Astrocyte of the cerebellum (primary cell): ENCODE data around the gene NCAM1.
A peak's percentile ranks its signal among the peaks of the same experiment; 100 is the strongest.

Experiments
- DNase-seq: peaks from one replicate; pipeline ENCODE4 v3.0.0-alpha.2; 2011; ENCODE audit warnings: low read depth
- H3K4me3 ChIP-seq: 2 replicates; pipeline ENCODE4 v1.5.1; 2011; ENCODE audit warnings: mild to moderate bottlenecking, low read depth, low read length, moderate library complexity
- in situ Hi-C: cut with HindIII; loops from 2 replicates; pipeline ENCODE4 v1.10.0; 2017; ENCODE audit warnings: low sequenced_read_pairs
- TF ChIP-seq, protein P1 (sequence below): IDR thresholded peaks from 2 replicates; pipeline ENCODE4 v1.5.1; 2012; ENCODE audit warnings: low read length, low read depth, moderate library complexity, mild to moderate bottlenecking; ENCODE audit errors: missing control alignments

The NCAM1 gene

DNA sequence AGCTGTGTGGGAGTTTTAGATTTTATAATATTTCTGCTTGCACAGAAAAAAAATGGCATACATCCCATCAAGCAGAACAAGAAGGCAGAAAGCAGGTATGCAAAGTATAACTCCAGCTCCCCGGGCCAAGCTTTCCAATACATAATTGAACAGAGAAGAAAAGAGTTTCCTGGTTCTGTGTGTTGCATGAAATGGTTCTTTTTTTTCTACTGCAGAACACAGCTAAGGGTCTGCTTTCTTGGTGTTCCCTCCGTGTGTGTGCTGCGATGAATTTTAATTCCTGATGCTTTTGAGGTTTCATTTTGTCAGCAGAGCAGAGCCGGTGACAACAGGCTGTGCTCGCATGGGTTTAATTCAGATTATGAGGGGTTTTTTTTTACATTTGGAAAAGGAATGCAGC, 282.5 kb downstream of the NCAM1 start:
- DNase-seq: no peak
- TF ChIP-seq, protein P1, sequence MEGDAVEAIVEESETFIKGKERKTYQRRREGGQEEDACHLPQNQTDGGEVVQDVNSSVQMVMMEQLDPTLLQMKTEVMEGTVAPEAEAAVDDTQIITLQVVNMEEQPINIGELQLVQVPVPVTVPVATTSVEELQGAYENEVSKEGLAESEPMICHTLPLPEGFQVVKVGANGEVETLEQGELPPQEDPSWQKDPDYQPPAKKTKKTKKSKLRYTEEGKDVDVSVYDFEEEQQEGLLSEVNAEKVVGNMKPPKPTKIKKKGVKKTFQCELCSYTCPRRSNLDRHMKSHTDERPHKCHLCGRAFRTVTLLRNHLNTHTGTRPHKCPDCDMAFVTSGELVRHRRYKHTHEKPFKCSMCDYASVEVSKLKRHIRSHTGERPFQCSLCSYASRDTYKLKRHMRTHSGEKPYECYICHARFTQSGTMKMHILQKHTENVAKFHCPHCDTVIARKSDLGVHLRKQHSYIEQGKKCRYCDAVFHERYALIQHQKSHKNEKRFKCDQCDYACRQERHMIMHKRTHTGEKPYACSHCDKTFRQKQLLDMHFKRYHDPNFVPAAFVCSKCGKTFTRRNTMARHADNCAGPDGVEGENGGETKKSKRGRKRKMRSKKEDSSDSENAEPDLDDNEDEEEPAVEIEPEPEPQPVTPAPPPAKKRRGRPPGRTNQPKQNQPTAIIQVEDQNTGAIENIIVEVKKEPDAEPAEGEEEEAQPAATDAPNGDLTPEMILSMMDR: no peak
- in situ Hi-C loops: no loop called here
- no peak overlapping the region for H3K4me3 ChIP-seq

DNA sequence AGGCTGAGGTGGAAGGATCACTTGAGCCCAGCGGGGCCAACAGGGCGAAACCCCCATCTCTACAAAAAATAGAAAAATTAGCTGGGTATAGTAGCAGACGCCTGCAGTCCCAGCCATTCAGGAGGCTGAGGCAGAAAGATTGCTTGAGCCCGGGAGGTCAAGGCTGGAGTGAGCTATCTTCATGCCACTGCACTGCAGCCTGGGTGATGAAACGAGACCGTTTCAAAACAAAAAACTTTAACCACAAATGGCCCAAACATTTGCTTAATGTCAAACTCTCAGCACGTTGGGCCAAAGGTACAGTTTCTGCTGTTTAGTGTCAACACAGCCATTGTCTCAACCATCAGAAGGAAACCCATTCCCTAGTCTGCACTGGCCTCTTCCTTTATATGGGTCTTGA, 284.0 kb downstream of the NCAM1 start:
- TF ChIP-seq, protein P1: no peak
- no peak overlapping the region for H3K4me3 ChIP-seq
- in situ Hi-C loops: no loop called here
- DNase-seq: no peak

DNA sequence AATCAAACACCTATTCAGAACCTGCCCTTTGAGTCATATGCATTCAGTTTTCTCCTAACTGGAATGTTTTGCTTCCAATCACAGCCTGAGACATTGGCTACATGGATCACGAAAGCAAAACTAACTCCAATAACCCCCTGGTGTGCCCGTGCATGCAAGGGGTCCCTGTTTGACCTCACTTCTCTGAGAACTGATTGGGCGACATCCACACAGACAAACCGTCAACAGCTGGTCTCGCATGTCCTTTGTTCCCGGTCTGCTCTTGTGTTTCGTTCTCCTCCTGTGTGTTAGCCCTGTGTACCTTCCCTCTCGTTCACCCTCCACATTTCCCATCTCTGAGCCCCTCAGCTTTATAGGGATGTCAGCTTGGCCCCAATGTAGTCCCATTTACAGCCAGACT, 286.0 kb downstream of the NCAM1 start:
- in situ Hi-C loops: no loop called here
- no peak for DNase-seq
- no peak overlapping the region for H3K4me3 ChIP-seq
- TF ChIP-seq, protein P1: no peak

DNA sequence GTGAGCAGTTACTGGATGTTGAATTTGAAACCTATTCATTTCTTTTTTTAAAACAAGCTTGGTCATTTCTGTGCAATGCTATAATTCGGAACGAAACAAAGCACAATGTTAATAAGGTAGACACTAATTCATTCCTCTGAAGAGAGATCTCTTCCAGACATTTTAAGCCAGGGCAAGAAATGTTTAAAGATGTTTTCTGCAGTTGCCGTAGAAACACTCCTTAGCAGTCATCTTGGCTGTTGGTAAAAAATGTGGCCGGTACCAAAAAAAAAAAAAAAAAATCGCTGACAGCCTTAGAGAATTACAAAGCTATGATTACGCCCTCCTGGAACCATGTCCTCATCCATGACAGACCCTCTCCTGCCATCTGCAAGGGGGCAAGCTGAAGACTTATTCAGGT, 286.7 kb downstream of the NCAM1 start:
- in situ Hi-C loops: no loop called here
- TF ChIP-seq, protein P1: no peak
- no peak for DNase-seq
- no peak overlapping the region for H3K4me3 ChIP-seq

DNA sequence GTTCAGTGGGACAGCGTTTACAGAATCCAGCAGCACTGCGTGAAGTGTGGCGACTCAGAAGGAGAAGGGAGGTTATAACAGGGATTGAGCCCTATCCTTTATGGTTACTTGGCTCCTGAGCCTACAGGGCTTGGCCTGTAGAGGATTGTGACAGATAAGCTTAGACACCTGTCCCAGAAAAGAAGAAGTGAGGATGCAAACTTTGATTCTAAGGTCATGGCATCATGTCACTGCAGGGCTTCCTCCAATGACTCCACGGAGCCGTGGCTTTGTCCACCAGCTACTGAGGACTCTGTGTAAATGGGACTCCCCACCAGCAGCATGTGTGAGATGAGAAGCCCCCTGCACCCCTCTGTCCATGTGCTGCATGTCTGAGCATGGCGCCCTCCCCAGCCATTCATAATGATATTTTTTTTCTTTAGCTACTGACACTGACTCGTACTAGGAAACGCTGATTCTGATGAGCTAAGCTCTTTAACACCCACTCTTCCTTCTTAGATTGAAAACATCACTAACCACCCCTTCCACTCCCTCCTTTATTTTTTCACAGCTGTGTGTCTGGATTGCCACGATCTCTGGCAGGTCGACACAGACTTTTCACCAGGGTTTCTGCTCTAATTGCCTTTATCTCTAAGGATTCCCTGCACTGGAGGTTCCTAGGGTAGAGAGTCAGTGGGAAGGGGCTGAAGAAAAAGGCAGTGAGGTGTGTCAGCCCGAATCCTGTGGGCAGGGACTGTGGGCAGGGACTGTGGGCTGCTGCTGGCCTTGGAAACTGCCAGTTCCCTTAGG, 287.7 kb downstream of the NCAM1 start:
- no peak overlapping the region for H3K4me3 ChIP-seq
- in situ Hi-C loops: no loop called here
- no peak for DNase-seq
- TF ChIP-seq, protein P1: no peak

DNA sequence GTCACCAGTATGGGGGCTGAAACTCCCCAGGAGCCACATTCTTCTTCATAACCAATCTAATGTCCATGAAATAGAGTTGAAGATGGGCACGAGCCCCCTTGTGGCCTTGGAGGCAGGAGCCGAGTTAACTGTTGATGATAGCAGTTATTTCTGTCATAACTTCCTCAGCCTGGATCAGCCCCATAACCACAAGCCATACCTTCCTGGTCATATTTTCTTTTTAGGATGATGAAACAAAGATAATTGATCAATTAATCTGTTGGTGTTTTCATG, 288.2 kb downstream of the NCAM1 start:
- H3K4me3 ChIP-seq: no peak overlapping the region
- DNase-seq: no peak
- in situ Hi-C loops: no loop called here
- TF ChIP-seq, protein P1: peak; percentile 55

DNA sequence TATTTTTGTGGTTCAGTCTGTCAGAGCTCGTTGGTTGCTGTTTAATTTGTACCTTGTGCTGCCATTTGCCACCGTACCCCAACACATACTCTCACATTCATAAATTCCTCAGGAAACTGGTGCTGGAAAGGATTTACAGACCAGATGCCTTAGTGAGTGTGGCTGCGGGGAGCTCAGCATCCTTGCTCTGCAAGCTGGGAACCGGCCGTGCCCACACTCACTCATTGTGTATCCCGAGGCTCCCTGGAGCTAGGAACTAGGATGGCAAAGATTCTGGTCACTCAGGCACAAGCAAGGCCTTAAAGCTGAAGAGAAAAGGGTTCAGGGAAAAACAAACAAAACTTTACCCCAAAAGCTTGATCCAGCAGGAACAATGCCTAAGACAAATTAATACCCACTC, 288.6 kb downstream of the NCAM1 start:
- no peak overlapping the region for H3K4me3 ChIP-seq
- in situ Hi-C loops: no loop called here
- TF ChIP-seq, protein P1: no peak
- DNase-seq: no peak
